Mesenteric fat pad (tissue), 1 donor: Measurements from ENCODE around the gene VPS13D. TPM values are rescaled to one million over a fixed set of nuclear protein-coding genes. Genes with fewer than 3 reads are reported as not detected.

Experiments used
- DNase-seq: peaks from one replicate; pipeline ENCODE4 v3.0.0-alpha.2; 2020; ENCODE audit warnings: low spot score
- total RNA-seq: library from RNA; stranded (reverse); fragmentation: NEBNext Ultra II Directional; extraction: Animal tissue kit (Norgen Biotek cat#: 25700); gene quantifications from one replicate; pipeline ENCODE4 v1.2.1, GENCODE V29; 2021
- donor health status: DM: yes; HTN: yes; CAD: no.

Gene VPS13D
- total RNA-seq, 1 donor from 2014 or later, result 143 TPM

GRCh38 chr1:12417389-12417788 is 187.6 kb downstream of the VPS13D start:
- no peak for DNase-seq

- no peak for DNase-seq
Observed at GRCh38 chr1:12420171-12420570, 190.3 kb downstream of the VPS13D start.

- no peak for DNase-seq
Observed at GRCh38 chr1:12422488-12422887, 192.7 kb downstream of the VPS13D start.

- no peak for DNase-seq
Observed at GRCh38 chr1:12424087-12424529, 194.3 kb downstream of the VPS13D start.

GRCh38 chr1:12424793-12425192 is 195.0 kb downstream of the VPS13D start:
- no peak for DNase-seq

- no peak for DNase-seq
Observed at GRCh38 chr1:12426030-12426429, 196.2 kb downstream of the VPS13D start.

GRCh38 chr1:12428334-12428733 is 198.5 kb downstream of the VPS13D start:
- no peak for DNase-seq

- no peak for DNase-seq
Observed at GRCh38 chr1:12430525-12430924, 200.7 kb downstream of the VPS13D start.

GRCh38 chr1:12432897-12433296 is 203.1 kb downstream of the VPS13D start:
- no peak for DNase-seq

- no peak for DNase-seq
Observed at GRCh38 chr1:12433323-12434053, 203.7 kb downstream of the VPS13D start.

GRCh38 chr1:12434174-12434573 is 204.3 kb downstream of the VPS13D start:
- DNase-seq, result no peak

- no peak for DNase-seq
Observed at GRCh38 chr1:12434686-12435085, 204.9 kb downstream of the VPS13D start.

GRCh38 chr1:12435639-12436344 is 206.0 kb downstream of the VPS13D start:
- no peak for DNase-seq

GRCh38 chr1:12436345-12436658 is 206.5 kb downstream of the VPS13D start:
- no peak for DNase-seq

- DNase-seq, result no peak
Observed at GRCh38 chr1:12436817-12437599, 207.2 kb downstream of the VPS13D start.

GRCh38 chr1:12437629-12438028 is 207.8 kb downstream of the VPS13D start:
- DNase-seq, result no peak

GRCh38 chr1:12438349-12438924 is 208.6 kb downstream of the VPS13D start:
- DNase-seq, result no peak

GRCh38 chr1:12439073-12439472 is 209.2 kb downstream of the VPS13D start:
- DNase-seq, result no peak

- DNase-seq, result no peak
Observed at GRCh38 chr1:12441414-12442105, 211.7 kb downstream of the VPS13D start.

- no peak for DNase-seq
Observed at GRCh38 chr1:12442217-12442616, 212.4 kb downstream of the VPS13D start.

GRCh38 chr1:12443151-12443550 is 213.3 kb downstream of the VPS13D start:
- DNase-seq, result no peak
